ENCODE measurements around the gene AHNAK.
"Not testable (repeated sequence)": the region's sequence is repeated elsewhere in the genome, so short reads cannot be mapped to it uniquely, and the experiment has no call there.

Gene AHNAK

DNA sequence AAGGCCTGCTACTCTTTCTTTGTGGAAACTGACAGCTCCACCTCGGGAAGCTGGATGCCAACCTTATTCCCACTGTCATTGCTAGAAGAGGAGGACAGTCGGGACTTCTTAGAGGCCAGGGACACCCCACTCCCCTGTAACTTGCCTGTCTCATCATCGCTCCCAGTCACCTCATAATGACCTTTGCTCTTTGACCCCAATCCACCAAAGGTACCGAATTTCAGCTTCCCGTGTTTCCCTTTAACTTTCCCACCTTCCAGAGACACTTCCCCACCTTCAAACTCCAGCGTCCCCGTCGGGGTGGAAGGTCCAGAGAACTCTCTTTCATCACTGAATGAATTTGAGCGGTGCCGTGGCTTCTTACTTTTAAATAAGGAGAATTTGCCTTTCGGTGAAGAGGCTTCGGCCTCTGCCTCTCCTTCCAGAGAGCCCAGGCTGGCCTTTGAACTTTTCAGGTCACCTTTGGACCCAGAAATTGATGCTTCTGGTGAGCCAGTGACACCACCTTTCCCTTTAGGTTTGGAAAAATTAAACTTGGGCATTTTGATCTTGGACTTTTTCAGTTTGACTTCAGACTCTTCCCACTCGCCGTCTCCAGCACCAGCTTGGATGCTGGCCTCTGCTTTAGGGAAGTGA lies 29.8 kb downstream of the AHNAK start:
- no peak for FAIRE-seq

GRCh38 chr11:62514151-62514550 lies 32.5 kb downstream of the AHNAK start:
- no peak for FAIRE-seq

DNA sequence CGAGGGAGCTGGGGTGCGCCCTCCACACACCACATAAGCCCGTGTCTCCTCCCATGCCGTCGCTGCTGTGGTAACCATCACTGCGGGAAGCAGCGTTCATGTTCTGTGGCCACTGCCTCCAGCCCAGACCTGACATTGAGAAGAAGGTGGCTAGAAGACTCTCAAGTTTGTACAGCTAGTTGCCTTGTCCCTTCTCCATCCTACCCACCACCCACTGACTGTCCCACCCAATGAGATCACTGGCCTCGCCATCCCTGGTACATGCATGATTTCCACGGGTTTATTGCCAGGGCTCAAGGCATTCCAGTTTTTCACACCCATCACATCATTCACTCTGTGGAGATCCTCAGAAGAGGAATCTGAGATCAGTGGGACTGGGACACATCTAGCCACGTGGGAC lies 33.0 kb downstream of the AHNAK start:
- FAIRE-seq = no peak

DNA sequence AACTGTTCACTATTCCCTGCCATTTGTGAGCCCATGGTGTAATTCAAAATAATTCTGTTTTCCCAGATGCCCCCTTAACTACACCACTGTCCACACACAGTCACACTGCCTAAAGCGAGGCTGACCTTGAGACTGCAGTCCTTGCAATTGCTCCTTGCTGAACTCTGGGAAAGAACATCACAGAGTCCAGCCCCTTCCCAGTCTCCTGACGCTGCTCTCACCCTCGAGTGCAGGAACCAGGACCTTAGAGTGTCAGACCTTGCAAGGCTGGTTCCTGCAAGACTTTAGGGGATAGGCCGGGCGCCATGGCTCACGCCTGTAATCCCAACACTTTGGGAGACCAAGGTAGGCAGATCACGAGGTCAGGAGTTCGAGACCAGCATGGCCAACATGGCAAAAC lies 33.6 kb downstream of the AHNAK start:
- no peak for FAIRE-seq

DNA sequence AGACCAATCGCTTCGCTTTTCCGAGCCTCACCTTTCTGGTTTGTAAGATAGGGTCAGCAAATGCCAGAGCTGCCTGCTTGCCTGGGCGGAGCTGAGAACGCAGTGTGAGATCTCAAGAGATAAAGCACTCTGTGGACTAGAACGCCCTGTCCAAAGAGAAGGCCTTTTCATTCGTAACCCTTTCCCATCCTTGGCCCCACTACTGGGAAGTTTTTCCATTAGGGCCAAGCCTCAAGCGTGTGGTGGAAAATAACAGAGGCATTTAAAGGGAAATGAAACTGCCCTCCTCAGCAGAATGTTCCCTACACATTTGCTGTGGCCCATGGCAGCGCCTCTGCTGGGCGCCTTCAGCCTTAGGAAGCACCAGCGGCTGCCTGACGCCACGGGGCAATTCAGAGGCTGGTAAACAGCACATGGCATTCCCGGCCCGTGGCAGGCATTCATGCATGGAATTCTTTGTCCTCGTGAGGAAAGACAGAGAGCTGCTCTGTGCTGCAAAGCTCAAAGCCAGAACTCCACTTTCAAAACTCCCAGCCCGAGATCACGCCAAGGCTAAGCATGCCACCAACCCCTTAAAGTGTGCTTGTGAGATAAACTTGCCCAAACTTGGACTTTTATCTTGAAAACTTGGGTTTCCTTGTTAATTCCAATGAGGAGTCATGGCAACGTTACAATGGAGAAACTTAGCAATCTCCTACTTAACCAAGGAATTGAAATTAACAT lies 38.1 kb downstream of the AHNAK start:
- FAIRE-seq = peak; percentile 94

DNA sequence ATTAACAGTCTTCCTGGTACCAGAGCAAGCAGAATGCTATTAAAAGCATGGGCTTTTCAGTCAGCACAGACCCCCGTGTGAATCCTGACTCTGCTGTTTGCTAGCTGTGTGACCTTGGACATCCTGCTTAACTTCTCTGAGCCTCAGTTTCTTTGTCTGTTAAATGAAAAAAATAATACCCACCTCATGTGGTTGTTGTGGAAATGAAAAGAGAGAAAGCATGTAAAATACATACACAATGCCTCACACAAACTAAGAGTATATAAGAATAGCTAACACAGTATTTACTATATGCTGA lies 39.5 kb downstream of the AHNAK start:
- FAIRE-seq = no peak

DNA sequence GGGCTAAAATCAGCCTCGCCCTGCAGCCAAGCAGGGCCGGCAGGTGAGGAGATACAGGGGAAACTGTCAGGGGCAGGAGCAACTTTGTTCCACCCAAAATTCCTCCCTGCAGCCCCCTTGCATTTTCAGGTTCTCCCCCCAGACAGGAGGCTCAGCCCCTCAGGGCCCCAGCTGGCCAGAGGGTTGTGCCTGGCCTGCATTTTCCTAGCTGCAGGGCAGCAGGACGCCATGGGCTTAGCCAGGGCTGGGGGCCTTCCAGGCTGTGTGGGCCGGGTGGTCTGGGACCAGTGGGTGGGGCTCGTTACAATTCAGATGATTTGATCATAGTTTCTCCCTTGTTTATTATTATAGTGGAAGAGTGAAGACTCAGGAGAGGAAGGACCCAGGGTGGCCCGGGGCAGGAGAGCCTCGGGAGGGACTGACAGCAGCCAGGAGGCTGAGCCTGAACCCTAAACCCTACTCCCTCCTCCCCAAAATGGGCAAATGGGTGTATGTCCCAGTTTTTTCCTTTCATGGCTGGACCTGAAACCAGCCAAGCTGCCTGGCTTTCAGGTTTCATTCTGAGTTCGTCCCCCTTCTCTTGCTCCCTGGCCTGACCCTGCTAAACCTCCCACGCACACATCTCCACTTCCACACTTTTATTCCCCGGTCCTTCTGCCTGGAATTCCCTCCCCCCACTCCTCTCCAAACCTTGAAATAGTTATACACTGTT lies 40.0 kb downstream of the AHNAK start:
- FAIRE-seq = no peak

- FAIRE-seq = no peak
Measured at GRCh38 chr11:62505440-62506091, 41.0 kb downstream of the AHNAK start.

- FAIRE-seq = no peak
Measured at GRCh38 chr11:62505059-62505439, 41.6 kb downstream of the AHNAK start.

DNA sequence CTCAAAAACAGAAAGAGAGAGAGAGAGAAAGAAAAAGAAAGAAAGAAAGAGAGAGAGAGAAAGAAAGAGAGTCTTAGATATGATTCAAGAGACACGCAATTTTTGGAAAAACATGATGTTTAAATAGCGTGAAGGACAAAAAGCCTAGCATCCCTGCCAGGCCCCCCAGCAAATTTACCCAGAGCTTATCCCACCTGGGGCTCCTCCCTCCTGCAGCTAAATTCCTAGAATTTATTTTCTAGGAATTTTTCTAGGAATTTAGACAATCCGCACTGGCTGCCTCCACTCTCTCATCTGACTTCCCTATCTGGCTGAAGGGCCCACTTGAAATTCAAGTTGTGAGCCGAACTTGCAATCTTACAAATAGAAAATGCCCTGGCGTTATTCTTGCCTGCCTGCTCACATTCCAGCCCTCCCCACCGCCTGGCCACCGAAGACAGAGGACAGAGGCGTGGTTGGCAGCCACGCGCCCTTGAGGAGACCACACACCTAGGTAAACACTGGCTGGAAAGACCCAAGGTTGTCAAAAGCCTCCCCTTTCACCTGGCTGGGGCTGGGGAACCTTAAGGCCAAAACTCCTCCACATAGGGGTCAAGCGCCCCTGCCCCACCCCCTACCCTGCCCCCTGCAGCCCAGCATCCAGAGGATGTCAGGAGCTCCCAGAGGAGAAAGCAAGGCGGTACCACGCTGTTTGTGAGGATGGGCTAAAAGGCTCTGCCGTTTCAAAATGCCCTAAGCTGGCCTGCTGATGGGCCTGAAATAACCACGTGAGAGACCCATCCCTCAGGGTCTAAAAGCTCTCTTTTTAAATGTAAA lies 42.2 kb downstream of the AHNAK start:
- FAIRE-seq = no peak

- no peak for FAIRE-seq
Measured at GRCh38 chr11:62502030-62502730, 44.4 kb downstream of the AHNAK start.

GRCh38 chr11:62501432-62501891 lies 45.1 kb downstream of the AHNAK start:
- no peak for FAIRE-seq

DNA sequence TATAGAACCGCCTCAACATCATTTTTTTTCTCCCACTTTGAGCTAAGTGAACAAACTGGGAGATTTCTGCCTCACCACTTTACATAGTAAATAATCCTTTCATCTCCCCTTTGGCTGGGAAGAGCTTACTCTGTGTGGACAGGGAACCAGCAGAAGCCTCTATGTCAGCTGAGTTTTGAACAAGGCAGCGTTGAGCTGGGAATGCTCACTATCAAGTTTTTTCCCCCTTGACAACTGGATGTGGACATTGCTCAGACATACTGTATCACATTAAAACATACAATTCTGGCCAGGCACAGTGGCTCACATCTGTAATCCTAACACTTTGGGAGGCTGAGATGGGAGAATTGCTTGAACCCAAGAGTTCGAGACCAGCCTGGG lies 46.0 kb downstream of the AHNAK start:
- no peak for FAIRE-seq

DNA sequence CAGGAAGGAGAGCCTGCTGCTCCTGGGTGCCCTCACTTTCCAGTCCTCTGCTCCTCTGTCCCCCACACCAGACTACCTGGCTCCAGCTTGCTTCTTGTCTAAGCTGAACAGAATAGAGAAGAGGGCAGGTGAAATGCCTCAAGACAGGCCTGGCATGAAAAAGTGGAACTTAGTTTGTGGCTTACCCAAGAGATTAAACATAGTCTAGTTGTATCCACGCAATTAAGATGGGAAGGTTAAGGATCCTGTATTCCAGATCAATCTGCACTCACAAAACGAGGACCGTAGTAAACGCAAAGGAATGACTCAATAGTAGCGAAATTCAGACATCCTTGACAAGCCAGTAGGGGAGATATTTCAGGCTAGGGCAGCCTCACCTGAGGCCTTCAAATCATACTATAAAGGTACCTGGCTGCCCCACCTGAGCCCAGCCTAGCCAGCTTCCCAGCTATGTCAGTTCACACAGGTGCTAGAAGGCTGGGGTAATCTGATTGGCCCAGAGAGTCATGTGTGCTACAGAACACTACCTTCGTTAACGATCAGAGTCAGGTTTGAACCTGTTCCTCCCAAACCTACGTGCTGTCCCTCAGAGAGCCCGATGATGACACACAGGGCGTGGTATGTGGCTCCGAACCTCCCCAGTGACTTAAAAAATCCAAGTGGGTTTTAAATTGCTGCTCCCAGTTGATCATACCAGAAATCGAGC lies 46.5 kb downstream of the AHNAK start:
- FAIRE-seq = no peak

- not testable (repeated sequence) for FAIRE-seq
Measured at GRCh38 chr11:62499311-62499943, 47.2 kb downstream of the AHNAK start.

DNA sequence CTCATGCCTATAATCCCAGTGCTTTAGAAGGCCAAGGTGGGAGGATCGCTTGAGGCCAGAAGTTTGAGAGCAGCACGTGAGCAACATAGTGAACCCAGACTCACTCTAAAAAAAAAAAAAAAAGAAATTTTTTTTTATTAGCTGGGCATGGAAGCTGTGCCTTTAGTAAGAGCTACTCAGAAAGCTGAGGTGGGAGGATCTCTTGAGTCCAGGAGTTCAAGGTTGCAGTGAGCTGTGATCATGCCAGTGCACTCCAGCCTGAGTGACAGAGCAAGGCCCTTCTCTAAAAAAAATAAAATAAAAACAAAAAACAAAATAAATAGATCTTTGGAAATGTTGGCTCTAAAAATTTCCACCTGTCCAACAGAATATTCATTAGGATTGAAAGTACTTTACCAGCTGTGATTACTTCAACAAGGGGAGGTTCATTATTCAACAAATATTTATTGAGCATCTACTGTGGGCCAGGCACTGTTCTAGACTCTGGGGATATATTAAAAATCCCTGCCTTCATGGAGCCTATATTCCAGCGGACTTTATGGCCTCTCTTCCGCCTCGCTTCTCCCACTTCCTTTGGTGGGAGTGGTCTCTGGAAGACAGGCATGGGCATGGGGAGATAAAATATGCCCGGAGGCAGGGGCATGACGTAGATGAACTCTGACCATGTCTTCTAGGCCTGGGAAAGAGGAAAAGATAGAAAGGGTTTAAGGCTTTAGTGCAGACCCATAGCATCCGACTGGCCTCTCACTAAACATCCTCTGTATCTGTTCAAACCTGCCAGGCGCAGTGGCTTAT lies 47.9 kb downstream of the AHNAK start:
- FAIRE-seq = no peak

DNA sequence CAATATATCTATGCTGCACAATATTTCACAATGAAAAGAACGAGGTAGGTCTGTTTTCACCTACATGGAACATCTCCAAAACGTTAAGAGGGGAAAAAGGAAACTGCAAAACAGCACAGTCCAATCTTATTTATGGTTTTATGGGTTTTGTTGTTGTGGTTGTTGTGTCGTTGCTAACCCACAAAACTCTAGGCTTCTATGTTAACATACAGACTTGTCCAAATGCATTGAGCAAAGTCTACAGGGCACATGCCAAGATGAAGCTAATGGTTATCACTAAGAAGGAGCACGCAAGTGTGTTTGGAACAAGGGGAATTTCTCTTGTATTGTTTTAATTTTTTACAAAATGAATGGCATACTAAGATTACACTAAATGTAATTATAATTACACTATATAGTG lies 48.6 kb downstream of the AHNAK start:
- FAIRE-seq = no peak

DNA sequence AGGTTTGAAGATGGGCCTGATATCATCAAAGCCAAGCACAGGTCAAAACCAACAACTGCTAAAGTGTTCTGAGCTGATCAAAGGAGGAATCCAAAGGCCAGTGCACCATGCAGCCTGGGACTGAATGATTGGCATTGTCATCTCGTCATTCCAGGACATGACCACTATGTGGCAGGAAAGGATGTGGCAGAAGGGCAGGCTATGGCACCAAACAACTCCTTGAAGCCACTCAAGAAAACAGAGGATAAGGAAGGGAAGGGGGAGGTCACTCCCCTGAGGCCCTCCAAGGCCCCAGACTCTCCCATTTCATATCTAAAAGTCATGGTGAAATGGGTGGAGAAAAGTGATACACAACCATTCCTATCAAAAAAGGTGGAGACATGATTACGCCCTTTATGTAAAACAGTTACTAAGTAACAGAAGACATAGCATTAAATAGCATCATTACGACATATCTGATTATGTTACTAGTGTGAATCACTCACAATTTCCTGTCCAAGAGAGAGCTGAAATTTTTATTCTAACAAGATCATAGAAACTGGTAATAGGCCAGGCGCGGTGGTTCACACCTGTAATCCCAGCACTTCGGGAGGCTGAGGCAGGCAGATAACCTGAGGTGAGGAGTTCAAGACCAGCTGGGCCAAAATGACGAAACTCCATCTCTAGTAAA lies 49.3 kb downstream of the AHNAK start:
- FAIRE-seq = no peak

- FAIRE-seq = no peak
Measured at GRCh38 chr11:62496676-62497075, 49.9 kb downstream of the AHNAK start.

- FAIRE-seq = no peak
Measured at GRCh38 chr11:62494246-62494645, 52.4 kb downstream of the AHNAK start.

Data from TTC549 (cell line).